Activated naive CD8-positive, alpha-beta T cell treated with anti-CD3 and anti-CD28 coated beads for 36 hours (primary cell): ENCODE measurements around the gene TELO2. TPM values are rescaled to one million over a fixed set of nuclear protein-coding genes. Genes with fewer than 3 reads are reported as not detected.

ENCODE experiments used
- DNase-seq: peaks from one replicate; pipeline ENCODE4 v3.0.0; 2021
- H3K27ac Mint-ChIP-seq: one replicate; pipeline ENCODE4 v1.8.0; 2022; ENCODE audit warnings: mild to moderate bottlenecking, moderate library complexity, mixed read lengths
- H3K27me3 Mint-ChIP-seq: one replicate; pipeline ENCODE4 v1.8.0; 2022; ENCODE audit warnings: mild to moderate bottlenecking, mixed read lengths
- H3K36me3 Mint-ChIP-seq: one replicate; pipeline ENCODE4 v1.8.0; 2021; ENCODE audit warnings: mild to moderate bottlenecking, mixed read lengths
- H3K4me1 Mint-ChIP-seq: one replicate; pipeline ENCODE4 v1.8.0; 2021; ENCODE audit warnings: mixed read lengths
- H3K4me3 Mint-ChIP-seq: one replicate; pipeline ENCODE4 v1.8.0; 2022; ENCODE audit warnings: mild to moderate bottlenecking, moderate library complexity, mixed read lengths
- H3K9me3 Mint-ChIP-seq: one replicate; pipeline ENCODE4 v1.8.0; 2022; ENCODE audit warnings: mixed read lengths
- total RNA-seq, 2 experiments: library from RNA; stranded (reverse); gene quantifications; one replicate each; pipeline ENCODE4 v1.2.3, GENCODE V29; 2021

The TELO2 gene
- total RNA-seq, 2 experiments from 2014 or later: 82.5 to 82.9 TPM

DNA sequence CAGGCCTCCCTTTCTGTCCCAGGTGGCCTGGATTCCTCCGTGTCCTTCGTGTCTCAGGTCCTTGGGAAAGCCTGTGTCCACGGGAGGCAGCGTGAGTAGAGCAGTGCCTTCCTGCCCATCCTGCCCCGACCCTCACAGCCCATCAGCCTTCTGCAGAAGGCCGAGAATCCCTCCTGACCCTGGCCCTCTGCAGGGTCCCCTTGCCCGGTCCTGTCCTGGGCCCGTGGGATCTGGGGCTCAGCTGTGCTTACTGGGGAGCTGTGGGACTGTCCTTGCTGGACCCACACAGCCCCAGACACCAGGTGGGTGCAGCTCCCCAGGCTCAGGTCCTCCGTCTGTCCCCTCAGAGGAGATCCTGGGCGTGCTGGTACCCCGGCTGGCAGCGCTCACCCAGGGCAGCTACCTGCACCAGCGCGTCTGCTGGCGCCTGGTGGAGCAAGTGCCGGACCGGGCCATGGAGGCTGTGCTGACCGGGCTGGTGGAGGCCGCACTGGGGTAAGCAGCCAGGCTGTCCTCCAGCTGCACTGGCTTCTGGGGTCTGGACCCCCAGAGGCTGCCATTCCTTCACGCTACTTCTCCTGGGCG, 3.9 kb downstream of the TELO2 start:
- H3K36me3 Mint-ChIP-seq: peaks cover 10% of the 10 kb centered on the region
- H3K27ac Mint-ChIP-seq: no peak overlapping the region
- H3K4me3 Mint-ChIP-seq: no peak overlapping the region
- no peaks in the 10 kb centered on the region for H3K9me3 Mint-ChIP-seq
- no peaks in the 10 kb centered on the region for H3K27me3 Mint-ChIP-seq
- DNase-seq: no peak
- H3K4me1 Mint-ChIP-seq: peaks cover 8% of the 10 kb centered on the region

DNA sequence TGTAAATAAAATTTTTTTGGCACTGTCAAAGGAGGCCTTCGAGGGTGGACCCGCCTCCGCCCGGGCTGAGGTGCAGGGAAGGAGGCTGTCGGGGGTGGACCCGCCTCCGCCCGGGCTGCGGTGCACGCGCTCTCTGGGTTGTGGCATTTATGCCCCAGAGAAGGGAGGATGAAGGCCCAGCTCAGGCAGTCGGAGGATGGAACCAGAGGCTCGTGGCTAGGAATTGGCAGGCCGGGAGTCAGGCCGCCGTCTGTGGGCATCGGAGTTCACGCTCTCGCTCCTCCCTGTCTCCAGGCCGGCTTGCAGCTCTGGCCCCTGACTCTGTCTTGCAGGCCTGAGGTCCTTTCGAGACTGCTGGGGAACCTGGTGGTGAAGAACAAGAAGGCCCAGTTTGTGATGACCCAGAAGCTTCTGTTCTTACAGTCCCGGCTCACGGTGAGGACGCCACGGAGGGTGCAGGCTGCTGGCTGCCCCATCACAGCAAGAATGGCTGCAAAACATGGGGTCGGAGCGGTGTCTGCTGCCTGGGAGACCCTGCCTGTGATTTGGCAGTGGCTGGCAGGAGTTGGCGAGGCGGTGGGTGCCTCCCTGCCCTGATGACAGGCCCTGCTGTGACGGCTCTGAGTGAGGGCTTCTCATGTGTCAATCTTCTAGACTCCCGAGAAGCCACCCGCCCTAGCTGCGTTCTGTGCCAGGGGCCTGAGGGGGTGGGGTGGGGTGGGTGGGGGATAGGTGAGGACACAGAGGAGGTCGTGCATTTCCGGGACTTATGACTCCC, 5.9 kb downstream of the TELO2 start:
- no peak for DNase-seq
- Mint-ChIP-seq H3K27ac (no peak overlapping the region), H3K4me1 (no peaks in the 10 kb centered on the region), H3K36me3 (peaks cover 18% of the 10 kb centered on the region), H3K27me3 (no peaks in the 10 kb centered on the region), H3K9me3 (no peaks in the 10 kb centered on the region), H3K4me3 (no peak overlapping the region)

DNA sequence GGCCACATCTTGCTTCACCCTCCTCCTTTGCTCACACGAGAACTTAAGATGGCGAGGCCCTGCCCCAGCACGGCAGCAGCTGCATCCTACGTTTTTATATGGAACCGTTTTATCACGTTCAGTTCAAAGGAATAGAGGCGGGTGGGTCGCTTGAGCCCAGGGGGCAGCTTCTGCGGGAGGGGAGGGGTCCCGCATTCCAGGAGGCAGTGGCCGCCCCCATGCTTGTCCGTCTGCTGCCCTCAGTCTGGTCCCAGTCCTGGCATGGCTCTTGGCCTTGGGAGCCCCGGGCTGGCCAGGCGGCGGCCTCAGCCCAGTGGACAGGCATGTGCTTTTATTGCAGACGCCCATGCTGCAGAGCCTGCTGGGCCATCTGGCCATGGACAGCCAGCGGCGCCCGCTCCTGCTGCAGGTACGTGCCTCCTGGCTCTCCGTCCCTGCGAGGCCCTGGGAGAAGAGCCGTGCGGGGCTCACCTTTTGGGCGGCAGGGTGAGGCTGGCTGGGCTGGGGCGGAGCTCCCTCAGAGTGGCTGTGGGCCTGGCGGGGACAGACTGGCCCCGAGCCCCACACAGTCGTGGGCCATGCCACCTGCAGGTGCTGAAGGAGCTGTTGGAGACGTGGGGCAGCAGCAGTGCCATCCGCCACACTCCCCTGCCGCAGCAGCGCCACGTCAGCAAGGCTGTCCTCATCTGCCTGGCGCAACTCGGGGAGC, 6.8 kb downstream of the TELO2 start:
- no peak for DNase-seq
- H3K9me3 Mint-ChIP-seq: no peaks in the 10 kb centered on the region
- no peak overlapping the region for H3K27ac Mint-ChIP-seq
- no peak overlapping the region for H3K4me3 Mint-ChIP-seq
- peaks cover 18% of the 10 kb centered on the region for H3K36me3 Mint-ChIP-seq
- no peaks in the 10 kb centered on the region for H3K4me1 Mint-ChIP-seq
- H3K27me3 Mint-ChIP-seq: no peaks in the 10 kb centered on the region

DNA sequence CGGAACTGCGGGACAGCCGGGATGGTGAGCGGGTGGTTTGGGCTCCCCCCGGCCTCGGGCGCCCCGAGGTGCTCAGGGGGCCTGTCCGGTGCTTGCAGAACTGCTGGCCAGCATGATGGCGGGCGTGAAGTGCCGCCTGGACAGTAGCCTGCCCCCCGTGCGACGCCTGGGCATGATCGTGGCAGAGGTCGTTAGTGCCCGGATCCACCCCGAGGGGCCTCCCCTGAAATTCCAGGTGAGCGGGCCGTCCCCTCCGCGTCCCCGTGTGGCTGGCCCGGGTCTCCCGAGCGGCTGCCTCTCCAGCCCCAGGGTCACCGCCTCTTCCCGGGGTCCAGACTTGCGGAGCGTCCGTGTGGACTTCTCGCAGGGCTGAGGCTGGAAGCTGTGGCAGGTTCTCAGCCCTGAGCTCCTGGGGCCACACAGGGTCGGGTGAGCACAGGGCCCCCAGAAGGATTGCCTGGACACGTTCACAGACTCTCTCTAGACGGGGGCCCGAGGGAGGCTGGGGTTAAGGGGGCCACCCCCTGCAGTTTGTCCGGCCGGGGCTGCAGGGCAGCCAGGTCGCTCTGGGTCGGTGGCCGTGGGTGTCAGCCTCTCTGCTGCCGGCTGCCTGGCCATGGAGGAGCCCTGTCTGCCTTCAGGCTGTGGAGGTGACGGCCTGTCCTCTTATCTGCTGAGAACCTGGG, 7.4 kb downstream of the TELO2 start:
- no peak overlapping the region for H3K4me3 Mint-ChIP-seq
- peaks cover 18% of the 10 kb centered on the region for H3K36me3 Mint-ChIP-seq
- H3K9me3 Mint-ChIP-seq: no peaks in the 10 kb centered on the region
- no peak overlapping the region for H3K27ac Mint-ChIP-seq
- no peaks in the 10 kb centered on the region for H3K4me1 Mint-ChIP-seq
- H3K27me3 Mint-ChIP-seq: no peaks in the 10 kb centered on the region
- no peak for DNase-seq

DNA sequence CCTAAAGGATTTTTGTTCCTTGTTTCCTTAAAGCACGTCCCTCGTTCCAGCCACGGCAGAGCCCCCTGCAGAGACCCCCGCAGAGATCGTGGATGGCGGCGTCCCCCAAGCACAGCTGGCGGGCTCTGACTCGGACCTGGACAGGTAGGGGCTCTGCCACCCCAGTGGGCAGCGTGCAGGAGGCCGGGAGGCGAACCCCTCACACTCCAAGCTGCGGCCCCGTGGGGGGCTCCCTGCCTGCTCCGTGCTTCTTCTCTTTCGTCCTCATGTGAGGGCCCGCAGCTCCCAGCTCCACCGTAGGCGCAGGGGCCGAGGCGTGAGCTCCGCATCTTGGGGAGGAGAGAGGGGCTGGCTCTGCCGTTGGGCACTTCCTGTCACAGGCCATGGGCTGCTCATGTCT, 8.5 kb downstream of the TELO2 start:
- Mint-ChIP-seq H3K27ac (no peak overlapping the region), H3K4me3 (no peak overlapping the region), H3K27me3 (no peaks in the 10 kb centered on the region), H3K4me1 (no peaks in the 10 kb centered on the region), H3K9me3 (no peaks in the 10 kb centered on the region), H3K36me3 (peaks cover 19% of the 10 kb centered on the region)
- DNase-seq: no peak

DNA sequence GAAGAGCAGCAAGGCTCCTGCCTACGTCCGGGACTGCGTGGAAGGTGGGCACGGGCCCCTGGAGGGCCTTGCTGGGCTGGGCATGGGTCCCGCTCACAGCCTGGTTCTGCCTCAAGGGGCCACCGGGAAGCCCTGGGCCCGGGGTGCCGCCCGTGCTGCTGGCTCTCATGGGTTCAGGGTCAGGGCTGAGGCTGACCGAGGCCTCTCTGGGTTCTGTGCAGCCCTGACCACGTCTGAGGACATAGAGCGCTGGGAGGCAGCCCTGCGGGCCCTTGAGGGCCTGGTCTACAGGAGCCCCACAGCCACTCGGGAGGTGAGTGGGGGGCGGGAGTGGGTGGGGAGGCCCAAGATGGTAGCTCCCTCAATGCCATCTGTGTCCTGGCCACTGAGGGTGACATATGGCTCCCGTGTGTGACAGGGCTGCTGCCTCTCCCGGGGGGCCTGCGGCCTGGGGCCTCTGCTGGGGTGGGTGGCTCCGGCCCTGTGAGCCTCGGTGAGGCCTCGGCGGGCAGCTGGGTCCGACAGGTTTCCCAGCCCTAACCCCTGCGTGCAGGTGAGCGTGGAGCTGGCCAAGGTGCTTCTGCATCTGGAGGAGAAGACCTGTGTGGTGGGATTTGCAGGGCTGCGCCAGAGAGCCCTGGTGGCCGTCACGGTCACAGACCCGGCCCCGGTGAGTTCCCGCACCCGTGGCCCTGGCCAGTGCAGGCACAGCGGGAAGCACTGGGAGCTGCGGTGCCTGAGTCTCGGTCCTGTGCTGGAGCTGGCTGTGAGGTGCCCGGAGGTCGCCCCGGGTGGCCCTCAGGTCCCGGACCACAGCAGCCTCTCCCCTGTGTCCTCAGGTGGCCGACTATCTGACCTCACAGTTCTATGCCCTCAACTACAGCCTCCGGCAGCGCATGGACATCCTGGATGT, 9.2 kb downstream of the TELO2 start:
- Mint-ChIP-seq H3K27ac (no peak overlapping the region), H3K9me3 (no peaks in the 10 kb centered on the region), H3K36me3 (peaks cover 19% of the 10 kb centered on the region), H3K27me3 (no peaks in the 10 kb centered on the region), H3K4me3 (no peak overlapping the region), H3K4me1 (no peaks in the 10 kb centered on the region)
- DNase-seq: no peak

DNA sequence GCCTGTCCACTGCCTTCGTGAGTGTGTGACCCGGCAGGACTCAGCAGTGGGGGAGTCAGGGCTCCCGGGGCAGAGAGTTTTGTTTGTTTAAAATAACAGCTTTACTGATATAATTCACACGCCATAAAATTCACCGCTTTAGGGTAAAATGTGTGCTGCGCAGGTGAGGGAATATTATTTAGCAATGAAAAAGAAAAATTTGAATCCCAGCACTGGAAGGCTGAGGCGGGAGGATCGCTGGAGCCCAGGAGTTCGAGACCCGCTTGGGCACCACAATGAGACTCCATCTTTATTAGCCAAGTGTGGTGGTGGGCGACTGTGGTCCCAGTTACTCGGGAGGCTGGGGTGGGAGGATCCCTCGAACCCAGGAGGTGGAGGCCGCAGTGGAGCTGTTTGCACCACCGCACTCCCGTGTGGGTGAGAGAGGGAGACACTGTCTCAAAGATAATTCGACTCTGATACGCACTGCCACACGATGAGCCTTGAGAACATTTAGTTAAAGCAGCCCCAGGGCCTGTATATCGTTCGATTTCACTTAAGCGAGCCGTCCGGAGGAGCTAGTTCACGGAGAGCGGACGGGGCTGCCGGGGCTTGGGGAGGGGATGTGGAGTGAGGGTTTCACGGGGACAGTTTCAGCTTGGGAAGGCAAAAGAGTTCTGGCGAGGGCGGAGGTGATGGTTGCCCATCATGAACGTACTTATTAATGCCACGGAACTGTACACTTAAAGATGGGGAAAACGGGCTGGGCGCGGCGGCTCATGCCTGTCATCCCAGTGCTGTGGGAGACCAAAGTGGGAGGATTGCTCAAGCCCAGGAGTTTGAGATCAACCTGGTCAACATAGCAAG, 10.2 kb downstream of the TELO2 start:
- H3K4me1 Mint-ChIP-seq: no peaks in the 10 kb centered on the region
- H3K4me3 Mint-ChIP-seq: no peak overlapping the region
- H3K27ac Mint-ChIP-seq: no peak overlapping the region
- H3K27me3 Mint-ChIP-seq: no peaks in the 10 kb centered on the region
- no peaks in the 10 kb centered on the region for H3K9me3 Mint-ChIP-seq
- H3K36me3 Mint-ChIP-seq: peaks cover 17% of the 10 kb centered on the region
- DNase-seq: no peak

DNA sequence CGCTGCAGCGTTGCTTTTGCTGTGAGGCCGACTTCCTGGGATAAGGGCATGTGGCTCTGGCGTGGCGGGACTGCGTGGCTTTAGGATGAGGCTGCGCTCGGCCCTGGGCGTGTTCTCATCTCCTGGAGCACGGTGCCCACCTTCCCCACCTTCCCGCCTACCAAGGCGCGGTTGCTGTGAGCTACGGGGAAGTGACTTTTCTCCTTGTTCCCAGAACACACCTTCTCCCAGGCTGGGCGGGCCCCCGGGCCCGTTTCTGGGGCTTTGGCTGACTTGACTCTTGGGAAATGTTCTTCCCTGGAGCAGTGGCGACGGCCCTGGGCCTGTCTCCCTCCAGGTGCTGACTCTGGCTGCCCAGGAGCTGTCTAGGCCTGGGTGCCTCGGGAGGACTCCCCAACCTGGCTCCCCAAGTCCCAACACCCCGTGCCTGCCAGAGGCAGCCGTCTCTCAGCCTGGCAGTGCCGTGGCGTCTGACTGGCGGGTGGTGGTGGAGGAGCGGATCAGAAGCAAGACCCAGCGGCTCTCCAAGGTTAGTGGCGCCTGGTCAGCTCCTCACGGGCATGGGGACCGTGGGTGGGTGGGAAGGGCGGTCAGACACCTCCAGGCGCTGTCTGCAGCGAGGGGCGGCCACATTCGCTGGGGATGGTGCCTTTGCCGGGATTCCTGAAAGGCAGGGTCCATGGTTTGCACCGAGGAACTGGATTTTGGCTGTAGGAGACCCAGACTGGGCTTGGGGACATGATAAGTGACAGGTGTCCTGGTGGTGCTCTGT, 12.1 kb downstream of the TELO2 start:
- H3K27ac Mint-ChIP-seq: no peak overlapping the region
- no peaks in the 10 kb centered on the region for H3K9me3 Mint-ChIP-seq
- H3K36me3 Mint-ChIP-seq: peaks cover 14% of the 10 kb centered on the region
- no peaks in the 10 kb centered on the region for H3K4me1 Mint-ChIP-seq
- no peak for DNase-seq
- no peaks in the 10 kb centered on the region for H3K27me3 Mint-ChIP-seq
- H3K4me3 Mint-ChIP-seq: no peak overlapping the region

DNA sequence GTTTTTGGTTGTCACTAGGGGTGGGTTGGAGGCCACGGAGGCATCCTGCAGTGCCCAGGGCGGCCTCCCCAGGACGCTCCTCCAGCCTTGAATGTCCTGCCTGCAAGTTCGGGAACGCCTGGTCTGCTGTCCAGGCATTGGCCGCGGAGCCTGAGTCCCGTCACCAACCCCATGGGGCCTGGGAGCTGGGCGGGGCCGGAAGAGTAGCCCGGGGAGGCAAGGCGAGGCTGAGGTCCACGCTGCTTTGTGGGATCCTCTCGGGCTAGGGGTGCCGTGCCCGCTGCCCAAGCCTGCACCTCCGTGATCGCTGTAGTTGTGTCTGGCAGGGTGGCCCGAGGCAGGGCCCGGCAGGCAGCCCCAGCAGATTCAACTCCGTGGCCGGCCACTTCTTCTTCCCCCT, 12.8 kb downstream of the TELO2 start:
- Mint-ChIP-seq H3K9me3 (no peaks in the 10 kb centered on the region), H3K27ac (no peak overlapping the region), H3K36me3 (peaks cover 14% of the 10 kb centered on the region), H3K27me3 (no peaks in the 10 kb centered on the region), H3K4me3 (no peak overlapping the region), H3K4me1 (no peaks in the 10 kb centered on the region)
- DNase-seq: no peak

DNA sequence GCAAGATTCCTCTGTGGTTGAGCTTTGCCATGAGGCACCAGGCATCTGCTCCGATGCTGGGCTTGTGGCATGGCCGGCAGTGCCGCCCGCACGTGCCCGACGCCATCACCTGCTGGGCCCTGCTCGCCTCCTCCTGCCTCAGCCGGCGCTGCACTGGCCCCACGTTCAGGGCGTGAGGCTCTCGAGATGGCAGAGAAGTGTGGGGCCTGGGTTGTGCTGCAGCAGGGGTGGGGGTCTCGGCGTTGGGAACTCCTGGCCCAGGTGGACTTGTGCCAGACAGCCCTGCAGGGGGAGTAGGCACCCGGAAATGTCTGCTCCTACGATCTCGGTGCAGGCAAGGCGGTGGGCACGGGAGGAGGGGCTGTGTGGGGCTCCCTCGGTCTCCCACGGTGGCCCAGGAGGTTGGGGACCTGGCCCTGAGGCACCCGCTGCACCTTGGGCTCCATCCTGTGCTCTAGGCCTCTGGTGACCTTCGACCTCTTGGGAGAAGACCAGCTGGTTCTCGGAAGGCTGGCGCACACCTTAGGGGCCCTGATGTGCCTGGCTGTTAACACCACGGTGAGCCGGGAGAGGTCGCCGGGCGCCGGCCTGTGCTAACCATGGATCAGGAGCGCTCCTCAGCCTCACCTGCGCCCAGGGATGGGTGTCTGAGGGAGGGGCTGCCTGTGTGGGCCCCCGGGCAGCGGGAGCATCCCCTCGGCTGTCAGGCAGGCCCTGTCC, 13.5 kb downstream of the TELO2 start:
- no peak for DNase-seq
- no peak overlapping the region for H3K4me3 Mint-ChIP-seq
- H3K27ac Mint-ChIP-seq: no peak overlapping the region
- H3K4me1 Mint-ChIP-seq: no peaks in the 10 kb centered on the region
- H3K27me3 Mint-ChIP-seq: no peaks in the 10 kb centered on the region
- H3K9me3 Mint-ChIP-seq: no peaks in the 10 kb centered on the region
- peaks cover 16% of the 10 kb centered on the region for H3K36me3 Mint-ChIP-seq

DNA sequence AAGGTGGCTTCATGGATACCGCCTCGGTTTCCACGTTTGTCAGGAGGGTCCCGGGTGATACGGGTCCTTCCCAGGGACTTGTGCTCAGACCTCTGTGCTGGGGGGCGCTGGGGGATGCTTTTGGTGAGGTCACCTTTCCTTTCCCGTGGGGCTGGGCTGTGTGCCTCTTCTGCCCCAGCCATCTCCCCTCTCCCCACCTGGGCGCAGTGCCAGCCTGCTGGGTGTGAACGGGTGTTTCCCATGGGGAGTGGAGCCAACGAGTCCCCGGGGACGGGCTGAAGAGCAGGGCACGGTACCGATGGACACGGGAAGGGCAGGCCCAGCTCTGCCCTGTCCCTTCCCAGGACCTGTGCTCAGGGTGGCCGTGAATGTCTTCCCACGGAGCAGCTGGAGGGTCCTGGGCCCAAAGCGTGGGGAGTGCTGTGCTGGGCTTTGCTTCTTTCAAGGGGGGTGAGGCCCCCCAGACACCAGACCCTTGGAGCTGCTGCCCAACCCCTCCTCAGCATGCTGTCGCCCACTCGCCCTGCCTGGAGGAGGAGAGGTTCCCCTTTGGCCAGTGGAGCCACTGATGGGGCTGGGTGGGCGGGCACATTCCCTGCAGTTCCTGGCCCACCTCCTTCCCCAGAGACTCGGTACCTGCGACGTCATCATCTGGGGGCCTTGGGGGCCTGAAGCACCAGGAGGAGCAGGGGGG, 15.5 kb downstream of the TELO2 start:
- Mint-ChIP-seq H3K9me3 (no peaks in the 10 kb centered on the region), H3K4me3 (no peak overlapping the region), H3K27ac (no peak overlapping the region), H3K27me3 (no peaks in the 10 kb centered on the region), H3K36me3 (peaks cover 20% of the 10 kb centered on the region), H3K4me1 (no peaks in the 10 kb centered on the region)
- no peak for DNase-seq
